ENCODE measurements around the gene ZNF212. TPM values are rescaled to one million over a fixed set of nuclear protein-coding genes. Genes with fewer than 3 reads are reported as not detected.

ZNF212 gene
- total RNA-seq, 6 experiments from 2014 or later, result 2.6 to 5.9 (median 4.7) TPM

DNA sequence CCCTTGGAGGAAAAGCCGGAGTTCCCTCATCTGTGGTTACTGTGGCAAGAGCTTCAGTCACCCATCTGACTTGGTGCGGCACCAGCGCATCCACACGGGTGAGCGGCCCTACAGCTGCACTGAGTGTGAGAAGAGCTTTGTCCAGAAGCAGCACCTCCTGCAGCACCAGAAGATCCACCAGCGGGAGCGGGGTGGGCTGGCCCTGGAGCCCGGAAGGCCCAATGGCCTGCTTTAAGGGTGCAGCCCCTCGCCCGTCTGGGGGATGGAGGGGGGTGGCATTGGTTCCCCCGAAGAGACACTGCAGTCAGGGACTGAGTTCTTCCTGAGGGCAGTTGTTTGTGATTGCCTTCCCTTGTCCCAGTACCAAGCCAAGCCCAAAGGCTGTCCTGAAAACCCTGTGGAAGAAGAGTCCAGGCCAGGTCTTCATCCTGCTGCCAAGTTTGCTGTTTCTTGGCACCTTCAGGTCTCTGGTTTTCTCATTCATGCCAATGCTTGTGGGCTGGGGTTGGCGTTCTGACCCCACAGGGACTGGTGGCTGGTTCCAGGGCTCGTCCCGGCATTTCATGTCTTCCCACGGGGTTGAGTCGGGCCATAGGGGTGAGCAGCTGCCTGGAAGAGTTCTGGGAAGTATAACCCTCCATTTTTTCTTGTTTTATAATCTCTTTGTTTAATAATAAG is 14.9 kb downstream of the ZNF212 start:
- Histone ChIP-seq H3K4me1 (no peaks in the 10 kb centered on the region), H3K9me3 (no peaks in the 10 kb centered on the region), H3K4me3 (no peak overlapping the region), H3K36me3 (peaks cover 0 to 55% (median 29%) of the 10 kb centered on the region in 4 donors), H3K27me3 (no peaks in the 10 kb centered on the region), H3K27ac (no peak overlapping the region)
- intact Hi-C loops (cut with DNase I), result no loop called here
- DNase-seq, result no peak
- ATAC-seq, result peak in 1 of 4 donors; percentile 16
- 88% methylated on average over 4 of the region's 16 CpGs for WGBS (ENCODE audit: insufficient coverage, low coverage, low lambda C conversion rate, missing lambda C conversion rate)
- TF ChIP-seq POLR2A (IDR thresholded peaks at IDR 0.05), result no peak
- TF ChIP-seq, protein P1, sequence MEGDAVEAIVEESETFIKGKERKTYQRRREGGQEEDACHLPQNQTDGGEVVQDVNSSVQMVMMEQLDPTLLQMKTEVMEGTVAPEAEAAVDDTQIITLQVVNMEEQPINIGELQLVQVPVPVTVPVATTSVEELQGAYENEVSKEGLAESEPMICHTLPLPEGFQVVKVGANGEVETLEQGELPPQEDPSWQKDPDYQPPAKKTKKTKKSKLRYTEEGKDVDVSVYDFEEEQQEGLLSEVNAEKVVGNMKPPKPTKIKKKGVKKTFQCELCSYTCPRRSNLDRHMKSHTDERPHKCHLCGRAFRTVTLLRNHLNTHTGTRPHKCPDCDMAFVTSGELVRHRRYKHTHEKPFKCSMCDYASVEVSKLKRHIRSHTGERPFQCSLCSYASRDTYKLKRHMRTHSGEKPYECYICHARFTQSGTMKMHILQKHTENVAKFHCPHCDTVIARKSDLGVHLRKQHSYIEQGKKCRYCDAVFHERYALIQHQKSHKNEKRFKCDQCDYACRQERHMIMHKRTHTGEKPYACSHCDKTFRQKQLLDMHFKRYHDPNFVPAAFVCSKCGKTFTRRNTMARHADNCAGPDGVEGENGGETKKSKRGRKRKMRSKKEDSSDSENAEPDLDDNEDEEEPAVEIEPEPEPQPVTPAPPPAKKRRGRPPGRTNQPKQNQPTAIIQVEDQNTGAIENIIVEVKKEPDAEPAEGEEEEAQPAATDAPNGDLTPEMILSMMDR (IDR thresholded peaks at IDR 0.05), result no peak

DNA sequence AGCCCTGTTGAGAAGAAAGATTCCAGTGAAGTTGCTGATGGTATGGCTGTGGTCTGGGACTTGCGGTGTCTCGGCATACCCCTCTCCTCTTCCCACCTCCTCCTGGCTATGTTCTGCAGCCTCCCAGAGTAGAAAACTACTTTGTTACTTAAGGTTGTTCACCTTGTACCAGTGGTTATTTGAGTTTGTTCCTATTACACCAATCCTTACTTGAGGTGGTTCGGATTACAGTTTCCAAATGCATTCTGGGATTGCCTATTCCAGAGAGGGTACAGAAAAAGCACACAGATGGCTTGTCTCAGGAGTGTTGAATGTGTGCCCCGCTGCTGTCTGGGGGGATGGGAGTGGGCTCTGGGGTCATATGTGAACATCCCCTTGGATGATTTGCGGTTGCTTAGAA is 15.7 kb downstream of the ZNF212 start:
- no peak for ATAC-seq
- intact Hi-C loops (cut with DNase I), result no loop called here
- DNase-seq, result no peak
- no peaks in the 10 kb centered on the region for H3K4me1 ChIP-seq
- WGBS (ENCODE audit: insufficient coverage, low coverage, low lambda C conversion rate, missing lambda C conversion rate), result 95% methylated on average over 5 of the region's 5 CpGs
- TF ChIP-seq, protein P1 (IDR thresholded peaks at IDR 0.05), result no peak
- no peak for TF ChIP-seq POLR2A (IDR thresholded peaks at IDR 0.05)
- H3K27me3 ChIP-seq, result no peaks in the 10 kb centered on the region
- no peak overlapping the region for H3K27ac ChIP-seq
- H3K4me3 ChIP-seq, result no peak overlapping the region
- H3K36me3 ChIP-seq, result peaks cover 0 to 55% (median 28%) of the 10 kb centered on the region in 4 donors
- no peaks in the 10 kb centered on the region for H3K9me3 ChIP-seq

DNA sequence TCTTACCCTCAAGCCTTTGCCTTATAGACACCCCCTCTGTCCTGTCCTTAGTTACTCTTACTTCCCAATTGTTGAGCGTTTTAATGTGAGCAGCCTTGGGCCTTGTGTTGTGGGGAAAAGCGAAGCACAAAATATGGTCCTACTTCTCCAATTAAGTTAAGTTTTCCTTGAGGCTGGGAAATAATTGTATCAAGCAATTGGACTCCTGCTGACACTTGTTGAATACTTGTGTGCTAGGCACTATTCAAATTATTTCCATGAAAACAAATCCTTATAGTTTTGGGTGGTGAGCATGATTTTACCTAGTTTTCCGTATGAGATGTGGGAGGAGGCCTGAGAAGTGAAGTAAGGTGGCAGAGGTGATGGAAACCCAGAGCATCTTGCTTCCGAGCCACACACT is 17.1 kb downstream of the ZNF212 start:
- 91% methylated on average over 4 of the region's 4 CpGs for WGBS (ENCODE audit: insufficient coverage, low coverage, low lambda C conversion rate, missing lambda C conversion rate)
- H3K27ac ChIP-seq, result no peak overlapping the region
- ATAC-seq, result no peak
- no peak overlapping the region for H3K4me3 ChIP-seq
- H3K36me3 ChIP-seq, result peaks cover 0 to 43% (median 22%) of the 10 kb centered on the region in 4 donors
- DNase-seq, result no peak
- H3K27me3 ChIP-seq, result no peaks in the 10 kb centered on the region
- H3K4me1 ChIP-seq, result no peaks in the 10 kb centered on the region
- intact Hi-C loops (cut with DNase I), result no loop called here
- no peaks in the 10 kb centered on the region for H3K9me3 ChIP-seq
- TF ChIP-seq, protein P1 (IDR thresholded peaks at IDR 0.05), result no peak
- TF ChIP-seq POLR2A (IDR thresholded peaks at IDR 0.05), result no peak

DNA sequence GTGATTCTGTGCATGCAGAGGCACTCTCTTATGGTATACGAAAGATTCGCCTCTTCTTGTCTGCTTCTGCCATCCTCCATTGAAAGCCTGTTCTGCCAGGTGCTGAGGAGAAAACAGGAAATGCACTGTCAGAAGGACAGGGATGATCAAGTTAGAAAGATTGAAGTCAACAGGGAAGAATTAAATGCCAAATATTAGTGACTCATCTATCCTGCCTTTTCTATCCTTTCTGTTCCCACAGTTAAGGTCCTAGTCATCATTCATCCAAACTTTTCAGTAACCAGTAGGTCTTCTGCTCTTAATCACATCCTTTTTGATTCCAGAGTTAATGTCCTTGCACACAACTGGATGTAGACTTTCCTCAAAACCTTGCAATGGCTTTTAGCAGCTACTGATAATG is 17.7 kb downstream of the ZNF212 start:
- no peaks in the 10 kb centered on the region for H3K27me3 ChIP-seq
- no peak overlapping the region for H3K4me3 ChIP-seq
- DNase-seq (no peak), ATAC-seq (no peak)
- intact Hi-C loops (cut with DNase I), result no loop called here
- no peak overlapping the region for H3K27ac ChIP-seq
- no peaks in the 10 kb centered on the region for H3K4me1 ChIP-seq
- TF ChIP-seq POLR2A (IDR thresholded peaks at IDR 0.05), result no peak
- TF ChIP-seq, protein P1 (IDR thresholded peaks at IDR 0.05), result no peak
- H3K36me3 ChIP-seq, result peaks cover 0 to 37% (median 18%) of the 10 kb centered on the region in 4 donors
- no peaks in the 10 kb centered on the region for H3K9me3 ChIP-seq
- no CpG with 5 or more reads among the region's 2 CpGs for WGBS (ENCODE audit: insufficient coverage, low coverage, low lambda C conversion rate, missing lambda C conversion rate)

Data from right lobe of liver (tissue), 6 donors.